HEK293 (cell line): Measurements from ENCODE around the gene MAPK11.

ENCODE experiments used
- CTCF ChIA-PET: fragments of 350-600 bp; formaldehyde crosslinking; extraction: SDS; loops from one replicate; lab custom pipeline; 2021; ENCODE audit warnings: antibody characterized with exemption; lab: Yijun Ruan, JAX
- POLR2A ChIA-PET: fragments of 300-600 bp; formaldehyde crosslinking; extraction: SDS; loops from one replicate; lab custom pipeline; 2020; ENCODE audit warnings: antibody characterized with exemption, inconsistent platforms; lab: Yijun Ruan, JAX
- H3K27ac ChIP-seq: fragments of 200-500 bp; sonication (Bioruptor generic); 2 replicates; pipeline ENCODE4 v1.5.1; 2014; ENCODE audit warnings: low read depth, low read length, control low read depth, inconsistent platforms; ENCODE audit errors: extremely low read depth
- H3K36me3 ChIP-seq, 2 experiments: fragments of 200-500 bp in 1 of 2; sonication (Bioruptor generic) in 1 of 2; 1 replicate in 1 of 2; 2 replicates in 1 of 2; pipeline ENCODE4 v1.5.1; 2014 to 2017; ENCODE audit warnings: inconsistent platforms in 2 of 2, low read length in 2 of 2; ENCODE audit not compliant: control insufficient read depth in 2 of 2, insufficient read depth in 1 of 2
- H3K4me1 ChIP-seq: fragments of 200-500 bp; sonication (Bioruptor generic); 2 replicates; pipeline ENCODE4 v1.5.1; 2014; ENCODE audit warnings: mild to moderate bottlenecking, low read length, inconsistent platforms; ENCODE audit not compliant: control insufficient read depth, insufficient read depth
- H3K4me3 ChIP-seq: 2 replicates; pipeline ENCODE4 v1.5.1; 2011; ENCODE audit warnings: low read depth, mild to moderate bottlenecking, control low read depth, low read length, moderate library complexity
- H3K9me3 ChIP-seq: fragments of 200-500 bp; sonication (Bioruptor generic); 2 replicates; pipeline ENCODE4 v1.5.1; 2014; ENCODE audit warnings: low read depth, low read length, inconsistent platforms; ENCODE audit not compliant: control insufficient read depth, insufficient read depth
- GLIS2 ChIP-seq: fragments of 450-650 bp; formaldehyde crosslinking; IDR thresholded peaks from 2 replicates; pipeline ENCODE4 v1.5.1; 2016; ENCODE audit warnings: missing biosample characterization, missing genetic modification characterization
- HOXA7 ChIP-seq: sonication (generic); formaldehyde crosslinking; IDR thresholded peaks from 2 replicates; pipeline ENCODE4 v1.8.1; 2022; ENCODE audit warnings: missing genetic modification reagents, borderline replicate concordance
- KLF8 ChIP-seq: fragments of 450-650 bp; formaldehyde crosslinking; IDR thresholded peaks from 2 replicates; pipeline ENCODE4 v1.5.1; 2016; ENCODE audit warnings: missing biosample characterization, missing genetic modification characterization
- KLF9 ChIP-seq: fragments of 450-650 bp; formaldehyde crosslinking; IDR thresholded peaks from 2 replicates; pipeline ENCODE4 v1.5.1; 2016; ENCODE audit warnings: missing biosample characterization, missing genetic modification characterization, low read depth
- PRDM10 ChIP-seq: fragments of 450-650 bp; formaldehyde crosslinking; IDR thresholded peaks from 2 replicates; pipeline ENCODE4 v1.5.1; 2016; ENCODE audit warnings: missing biosample characterization, missing genetic modification characterization
- ZBTB17 ChIP-seq: fragments of 450-650 bp; formaldehyde crosslinking; IDR thresholded peaks from 2 replicates; pipeline ENCODE4 v1.5.1; 2016; ENCODE audit warnings: missing biosample characterization, missing genetic modification characterization
- ZBTB8A ChIP-seq: fragments of 450-650 bp; formaldehyde crosslinking; IDR thresholded peaks from 2 replicates; pipeline ENCODE4 v1.5.1; 2016; ENCODE audit warnings: missing biosample characterization, missing genetic modification characterization
- ZNF202 ChIP-seq: fragments of 450-650 bp; formaldehyde crosslinking; IDR thresholded peaks from 2 replicates; pipeline ENCODE4 v1.5.1; 2016; ENCODE audit warnings: missing biosample characterization, missing genetic modification characterization, borderline replicate concordance
- ZNF24 ChIP-seq: fragments of 450-650 bp; formaldehyde crosslinking; IDR thresholded peaks from 2 replicates; pipeline ENCODE4 v1.5.1; 2016; ENCODE audit warnings: missing biosample characterization, missing genetic modification characterization
- ZNF341 ChIP-seq: fragments of 450-650 bp; formaldehyde crosslinking; IDR thresholded peaks from 2 replicates; pipeline ENCODE4; 2016; ENCODE audit warnings: low read depth, missing biosample characterization, missing genetic modification characterization
- ZNF426 ChIP-seq: fragments of 450-650 bp; formaldehyde crosslinking; IDR thresholded peaks from 2 replicates; pipeline ENCODE4 v1.5.1; 2017; ENCODE audit warnings: missing biosample characterization, missing genetic modification characterization, mild to moderate bottlenecking, inconsistent platforms, moderate library complexity
- ZNF449 ChIP-seq: fragments of 450-650 bp; formaldehyde crosslinking; IDR thresholded peaks from 2 replicates; pipeline ENCODE4 v1.5.1; 2017; ENCODE audit warnings: missing biosample characterization, mild to moderate bottlenecking, missing genetic modification characterization, moderate library complexity
- ZNF510 ChIP-seq: fragments of 450-650 bp; formaldehyde crosslinking; IDR thresholded peaks from 2 replicates; pipeline ENCODE4 v1.5.1; 2018; ENCODE audit warnings: mild to moderate bottlenecking, missing genetic modification characterization, missing biosample characterization; ENCODE audit not compliant: insufficient replicate concordance
- ZNF621 ChIP-seq: fragments of 450-650 bp; formaldehyde crosslinking; IDR thresholded peaks from 2 replicates; pipeline ENCODE4 v1.5.1; 2017; ENCODE audit warnings: missing biosample characterization, missing genetic modification characterization
- ZNF660 ChIP-seq: fragments of 450-650 bp; IDR thresholded peaks from 2 replicates; pipeline ENCODE4 v1.5.1; 2018; ENCODE audit warnings: missing biosample characterization, mild to moderate bottlenecking, missing genetic modification characterization
- ZNF692 ChIP-seq: fragments of 450-650 bp; formaldehyde crosslinking; IDR thresholded peaks from 2 replicates; pipeline ENCODE4 v1.5.1; 2016; ENCODE audit warnings: missing biosample characterization, missing genetic modification characterization
- ZSCAN16 ChIP-seq: fragments of 450-650 bp; formaldehyde crosslinking; IDR thresholded peaks from 2 replicates; pipeline ENCODE4 v1.5.1; 2016; ENCODE audit warnings: missing biosample characterization, missing genetic modification characterization
- TF ChIP-seq, protein P1 (sequence below): fragments of 450-650 bp; formaldehyde crosslinking; IDR thresholded peaks from 2 replicates; pipeline ENCODE4 v1.5.1; 2016; ENCODE audit warnings: missing biosample characterization, missing genetic modification characterization, borderline replicate concordance
- TF ChIP-seq, protein P2 (sequence below): fragments of 450-650 bp; formaldehyde crosslinking; IDR thresholded peaks from 2 replicates; pipeline ENCODE4 v1.5.1; 2016; ENCODE audit warnings: missing biosample characterization, missing genetic modification characterization
- TF ChIP-seq, protein P3 (sequence below): fragments of 450-650 bp; formaldehyde crosslinking; IDR thresholded peaks from 2 replicates; pipeline ENCODE4 v1.5.1; 2016; ENCODE audit warnings: missing biosample characterization, missing genetic modification characterization, low read depth

The MAPK11 gene

DNA sequence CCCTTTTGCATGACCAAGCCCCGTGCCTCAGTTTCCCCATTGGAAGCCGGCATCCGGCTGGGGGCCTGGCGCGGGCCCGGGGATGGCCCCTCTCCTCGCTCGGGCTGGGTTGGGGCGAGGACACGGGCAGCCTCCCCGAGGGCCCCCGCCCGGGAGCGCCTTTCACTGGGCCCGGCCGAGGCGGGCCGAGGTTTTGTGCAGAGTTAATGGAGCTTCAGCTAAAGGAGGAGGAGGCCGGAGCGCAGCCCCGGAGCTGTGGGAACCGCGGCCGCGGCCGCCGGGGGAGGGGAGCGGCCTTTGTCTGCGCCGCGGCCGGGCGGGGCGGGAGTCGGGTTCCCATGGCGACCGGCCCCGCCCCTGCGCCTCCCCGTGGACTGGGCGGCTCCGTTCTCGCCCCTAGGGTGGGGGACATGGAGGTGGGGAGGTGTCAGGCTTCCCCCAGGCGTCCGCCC lies 1.4 kb upstream of the MAPK11 start (continued):
- TF ChIP-seq ZNF692 (tag by site-specific recombination): peak; percentile 46; the same call in 1 of the 2 replicates
- TF ChIP-seq, protein P1, sequence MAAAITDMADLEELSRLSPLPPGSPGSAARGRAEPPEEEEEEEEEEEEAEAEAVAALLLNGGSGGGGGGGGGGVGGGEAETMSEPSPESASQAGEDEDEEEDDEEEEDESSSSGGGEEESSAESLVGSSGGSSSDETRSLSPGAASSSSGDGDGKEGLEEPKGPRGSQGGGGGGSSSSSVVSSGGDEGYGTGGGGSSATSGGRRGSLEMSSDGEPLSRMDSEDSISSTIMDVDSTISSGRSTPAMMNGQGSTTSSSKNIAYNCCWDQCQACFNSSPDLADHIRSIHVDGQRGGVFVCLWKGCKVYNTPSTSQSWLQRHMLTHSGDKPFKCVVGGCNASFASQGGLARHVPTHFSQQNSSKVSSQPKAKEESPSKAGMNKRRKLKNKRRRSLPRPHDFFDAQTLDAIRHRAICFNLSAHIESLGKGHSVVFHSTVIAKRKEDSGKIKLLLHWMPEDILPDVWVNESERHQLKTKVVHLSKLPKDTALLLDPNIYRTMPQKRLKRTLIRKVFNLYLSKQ: no peak
- TF ChIP-seq ZNF341 (tag by site-specific recombination): peak; percentile 61

DNA sequence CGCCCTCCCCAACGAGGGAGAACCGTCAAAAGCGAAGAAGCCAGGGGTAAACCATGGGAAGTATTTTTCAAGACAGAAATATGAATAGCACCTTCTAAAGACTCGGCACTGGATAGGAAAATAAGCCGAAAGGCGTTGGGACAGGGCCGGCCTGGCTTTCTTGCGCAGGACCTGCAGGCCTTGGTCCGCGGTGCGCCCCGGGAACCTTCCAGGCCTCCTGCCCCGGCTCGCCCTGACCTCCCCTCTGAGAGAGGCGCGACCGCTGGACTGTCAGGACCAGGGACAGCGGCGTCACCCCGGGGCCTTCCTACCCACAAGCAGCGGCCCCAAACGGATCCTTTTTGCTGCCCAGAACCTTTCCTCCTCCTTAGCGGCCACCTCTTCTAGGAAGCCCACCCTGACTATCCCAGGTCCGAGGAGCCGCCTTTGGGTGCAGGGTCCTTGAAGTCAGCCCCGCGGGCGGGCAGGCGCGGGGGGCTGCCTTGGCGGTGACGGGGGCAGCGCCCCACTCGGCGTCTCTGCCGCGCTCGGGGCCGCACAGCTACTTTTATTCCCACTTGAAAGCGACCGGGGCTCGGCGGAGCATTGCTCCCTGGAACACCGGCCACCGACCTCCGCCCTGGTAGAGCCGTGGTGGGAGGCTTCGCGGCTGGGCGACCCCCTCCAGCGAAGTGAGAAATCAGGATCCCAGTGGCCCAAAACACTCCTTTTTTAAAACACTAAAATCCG lies 650 bp upstream of the MAPK11 start:
- Histone ChIP-seq H3K4me3 (peak overlapping the region; percentile 48), H3K36me3 (peaks cover 0 to 15% of the 10 kb centered on the region in 2 experiments; a peak in 1 of 3 replicates), H3K4me1 (peaks cover 14% of the 10 kb centered on the region), H3K9me3 (no peaks in the 10 kb centered on the region), H3K27ac (peak overlapping the region; percentile 64)
- ChIA-PET POLR2A (interaction anchor here (0.7 to 1.9 kb wide), 4 partner anchors 8 to 71 kb away, joined by 3 to 12 read pairs (median 8); partner anchors contain the start of gene MAPK12), CTCF (interaction anchor here (1.0 to 6.3 kb wide), 4 partner anchors 9 to 71 kb away, joined by 6 to 42 read pairs (median 11); partner anchors contain the start of genes HDAC10 and MAPK12)
- TF ChIP-seq ZNF426 (tag by site-specific recombination) (no peak), GLIS2 (tag by site-specific recombination) (peak; percentile 93), ZSCAN16 (tag by site-specific recombination) (no peak), ZNF449 (no peak), ZBTB8A (tag by site-specific recombination) (peak; percentile 7), ZNF510 (no peak), ZNF202 (no peak), ZBTB17 (tag by site-specific recombination) (no peak), KLF8 (0 out of 2 replicates have a peak, but pooled peaks have one; percentile 16), KLF9 (tag by site-specific recombination) (no peak), ZNF621 (tag by site-specific recombination) (no peak), ZNF24 (tag by site-specific recombination) (no peak), PRDM10 (tag by site-specific recombination) (peak; percentile 67; the same call in 1 of the 2 replicates), ZNF660 (tag by site-specific recombination) (no peak), HOXA7 (CRISPR knock-in tag) (no peak)
- TF ChIP-seq, protein P2, sequence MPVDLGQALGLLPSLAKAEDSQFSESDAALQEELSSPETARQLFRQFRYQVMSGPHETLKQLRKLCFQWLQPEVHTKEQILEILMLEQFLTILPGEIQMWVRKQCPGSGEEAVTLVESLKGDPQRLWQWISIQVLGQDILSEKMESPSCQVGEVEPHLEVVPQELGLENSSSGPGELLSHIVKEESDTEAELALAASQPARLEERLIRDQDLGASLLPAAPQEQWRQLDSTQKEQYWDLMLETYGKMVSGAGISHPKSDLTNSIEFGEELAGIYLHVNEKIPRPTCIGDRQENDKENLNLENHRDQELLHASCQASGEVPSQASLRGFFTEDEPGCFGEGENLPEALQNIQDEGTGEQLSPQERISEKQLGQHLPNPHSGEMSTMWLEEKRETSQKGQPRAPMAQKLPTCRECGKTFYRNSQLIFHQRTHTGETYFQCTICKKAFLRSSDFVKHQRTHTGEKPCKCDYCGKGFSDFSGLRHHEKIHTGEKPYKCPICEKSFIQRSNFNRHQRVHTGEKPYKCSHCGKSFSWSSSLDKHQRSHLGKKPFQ: no peak
- TF ChIP-seq, protein P3, sequence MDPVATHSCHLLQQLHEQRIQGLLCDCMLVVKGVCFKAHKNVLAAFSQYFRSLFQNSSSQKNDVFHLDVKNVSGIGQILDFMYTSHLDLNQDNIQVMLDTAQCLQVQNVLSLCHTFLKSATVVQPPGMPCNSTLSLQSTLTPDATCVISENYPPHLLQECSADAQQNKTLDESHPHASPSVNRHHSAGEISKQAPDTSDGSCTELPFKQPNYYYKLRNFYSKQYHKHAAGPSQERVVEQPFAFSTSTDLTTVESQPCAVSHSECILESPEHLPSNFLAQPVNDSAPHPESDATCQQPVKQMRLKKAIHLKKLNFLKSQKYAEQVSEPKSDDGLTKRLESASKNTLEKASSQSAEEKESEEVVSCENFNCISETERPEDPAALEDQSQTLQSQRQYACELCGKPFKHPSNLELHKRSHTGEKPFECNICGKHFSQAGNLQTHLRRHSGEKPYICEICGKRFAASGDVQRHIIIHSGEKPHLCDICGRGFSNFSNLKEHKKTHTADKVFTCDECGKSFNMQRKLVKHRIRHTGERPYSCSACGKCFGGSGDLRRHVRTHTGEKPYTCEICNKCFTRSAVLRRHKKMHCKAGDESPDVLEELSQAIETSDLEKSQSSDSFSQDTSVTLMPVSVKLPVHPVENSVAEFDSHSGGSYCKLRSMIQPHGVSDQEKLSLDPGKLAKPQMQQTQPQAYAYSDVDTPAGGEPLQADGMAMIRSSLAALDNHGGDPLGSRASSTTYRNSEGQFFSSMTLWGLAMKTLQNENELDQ: no peak
